ELF-1 (cell line): ENCODE data around the gene CACNA1C.
A peak's percentile ranks its signal among the peaks of the same experiment; 100 is the strongest.

Source experiments
- DNase-seq: peaks from one replicate; pipeline ENCODE4 v3.0.0-alpha.2; 2016; ENCODE audit warnings: low read depth, low spot score

Gene CACNA1C

DNA sequence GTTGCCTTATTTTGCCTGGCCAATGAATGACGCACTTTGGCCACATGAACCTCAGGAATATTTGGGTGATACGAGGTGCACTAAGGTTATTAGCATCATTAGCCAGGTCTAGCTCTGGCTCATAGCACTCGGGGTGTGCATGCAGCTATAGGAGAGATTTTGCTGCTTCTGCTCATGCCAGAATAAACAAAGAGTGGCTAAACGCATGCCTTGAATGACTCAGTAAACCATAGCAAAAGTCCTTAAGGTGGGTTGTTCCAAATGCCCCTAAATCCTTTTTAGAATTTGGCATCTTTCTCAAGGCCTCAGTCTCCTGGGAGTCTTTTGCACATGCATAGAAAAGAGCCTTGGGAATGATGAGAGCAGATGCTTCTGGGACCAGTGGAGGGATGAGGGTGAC, 398.2 kb downstream of the CACNA1C start:
- DNase-seq, result no peak

DNA sequence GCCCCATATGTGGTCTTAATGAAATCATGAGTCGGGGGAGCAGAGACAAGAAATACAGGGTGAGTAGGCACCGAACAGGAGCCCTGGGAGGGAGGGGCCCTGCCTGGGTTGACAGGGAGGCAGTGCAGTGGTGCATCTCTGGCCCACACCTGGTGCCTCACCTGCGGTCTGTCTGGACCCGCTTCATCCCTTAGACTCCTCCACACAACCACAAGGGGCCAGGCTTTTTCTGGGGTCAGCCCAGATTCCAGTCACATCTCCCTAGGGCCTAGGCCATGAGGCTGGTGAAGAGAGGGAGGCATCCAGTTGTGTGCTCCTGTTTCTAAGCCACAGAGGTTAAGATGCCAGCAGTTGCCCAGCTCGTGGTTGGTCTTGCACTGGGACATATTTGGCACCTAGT, 398.7 kb downstream of the CACNA1C start:
- DNase-seq, result no peak

DNA sequence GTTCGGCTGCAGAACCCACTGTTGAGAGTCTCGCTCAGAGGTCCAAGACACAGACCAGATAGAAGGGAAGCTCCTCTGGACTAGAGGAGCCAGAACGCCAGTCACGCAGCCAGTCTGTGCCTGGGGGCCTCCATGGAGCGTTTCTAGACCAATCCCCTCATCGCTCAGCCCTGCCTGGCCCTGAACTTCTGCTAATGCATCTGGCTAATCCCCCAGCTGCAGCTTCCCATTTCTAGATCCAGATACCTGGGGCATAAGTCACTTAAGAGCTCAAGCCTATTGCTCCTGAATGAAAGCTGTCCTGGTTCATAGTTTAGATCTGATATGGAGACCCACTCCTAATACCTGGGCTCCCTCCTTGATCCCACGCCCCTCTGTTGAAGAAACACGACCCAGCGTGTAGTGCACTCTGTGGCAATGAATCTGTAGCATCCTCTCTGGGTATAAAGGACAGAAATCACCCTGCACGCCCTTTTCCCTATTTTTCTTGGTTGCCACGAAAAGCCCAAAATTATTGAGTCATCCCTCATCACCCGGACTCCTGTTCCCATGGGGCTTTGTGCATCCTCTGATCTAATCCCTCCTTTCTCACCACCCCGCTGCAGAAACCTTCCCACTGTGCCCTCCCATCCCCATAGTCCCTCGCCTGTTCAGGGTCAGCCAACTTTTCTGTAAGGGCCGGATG, 400.4 kb downstream of the CACNA1C start:
- DNase-seq, result no peak

- no peak for DNase-seq
Measured at GRCh38 chr12:2453761-2454090, 400.9 kb downstream of the CACNA1C start.

DNA sequence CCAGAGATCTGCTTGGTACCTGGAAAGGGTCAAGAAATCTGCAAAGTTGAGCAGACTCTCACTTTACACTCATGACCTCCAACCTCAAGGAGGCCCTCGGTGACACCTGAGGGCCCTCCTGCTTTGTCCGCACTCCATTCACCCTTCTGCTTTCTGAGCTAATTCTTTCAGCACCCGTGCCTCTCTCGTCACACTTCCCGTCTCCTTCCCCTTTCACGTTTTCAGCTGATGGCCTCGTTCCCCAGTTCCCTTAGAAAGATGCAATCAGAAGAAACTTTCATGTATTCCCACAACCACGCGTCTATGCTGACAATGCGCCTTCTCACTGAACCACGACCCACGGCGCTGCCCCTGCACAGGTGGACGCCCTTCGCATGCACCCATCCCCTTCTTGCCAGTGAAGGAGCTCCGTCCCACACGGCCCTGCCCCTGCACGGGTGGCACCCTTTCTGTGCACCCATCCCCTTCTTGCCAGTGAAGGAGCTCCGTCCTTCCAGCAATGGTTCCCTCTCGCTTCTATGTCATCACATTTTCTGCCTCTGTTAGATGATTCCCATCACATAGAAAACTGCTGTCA, 401.9 kb downstream of the CACNA1C start:
- no peak for DNase-seq

- DNase-seq, result no peak
Measured at GRCh38 chr12:2455410-2455809, 402.6 kb downstream of the CACNA1C start.

DNA sequence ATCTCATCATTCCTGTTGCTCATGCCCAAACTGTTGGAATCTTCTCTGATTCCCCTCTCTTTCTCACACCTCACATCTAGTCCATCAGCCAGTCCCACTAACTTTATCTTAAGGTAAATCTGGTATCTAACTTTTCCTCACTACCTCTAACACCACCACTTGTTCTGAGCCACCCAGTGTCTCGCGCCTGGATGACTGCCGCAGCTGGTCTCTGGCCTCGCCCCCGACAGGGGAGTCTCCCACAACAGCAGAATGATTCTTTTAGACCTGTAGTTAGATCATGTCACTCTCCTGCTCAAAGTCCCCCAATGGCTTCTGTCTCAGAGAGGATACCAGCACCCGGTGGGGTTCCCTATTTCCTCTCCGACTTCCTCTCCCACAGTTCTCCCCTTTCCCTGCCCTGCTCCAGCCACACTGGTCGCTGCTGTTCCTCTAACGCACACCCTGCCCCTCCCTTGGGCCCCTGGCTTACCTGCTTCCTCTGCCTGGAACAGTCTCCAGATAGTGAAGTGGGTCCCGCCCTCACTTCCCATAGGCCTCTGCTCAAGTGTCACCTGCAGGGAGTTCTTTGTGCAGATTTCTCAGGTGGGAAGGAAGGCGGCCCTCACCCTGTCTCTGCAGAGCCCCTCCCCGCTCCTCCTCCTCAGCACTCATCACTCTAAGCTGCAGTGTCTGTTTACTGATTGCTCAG, 403.5 kb downstream of the CACNA1C start:
- no peak for DNase-seq

GRCh38 chr12:2456813-2457186, 404.0 kb downstream of the CACNA1C start:
- no peak for DNase-seq

DNA sequence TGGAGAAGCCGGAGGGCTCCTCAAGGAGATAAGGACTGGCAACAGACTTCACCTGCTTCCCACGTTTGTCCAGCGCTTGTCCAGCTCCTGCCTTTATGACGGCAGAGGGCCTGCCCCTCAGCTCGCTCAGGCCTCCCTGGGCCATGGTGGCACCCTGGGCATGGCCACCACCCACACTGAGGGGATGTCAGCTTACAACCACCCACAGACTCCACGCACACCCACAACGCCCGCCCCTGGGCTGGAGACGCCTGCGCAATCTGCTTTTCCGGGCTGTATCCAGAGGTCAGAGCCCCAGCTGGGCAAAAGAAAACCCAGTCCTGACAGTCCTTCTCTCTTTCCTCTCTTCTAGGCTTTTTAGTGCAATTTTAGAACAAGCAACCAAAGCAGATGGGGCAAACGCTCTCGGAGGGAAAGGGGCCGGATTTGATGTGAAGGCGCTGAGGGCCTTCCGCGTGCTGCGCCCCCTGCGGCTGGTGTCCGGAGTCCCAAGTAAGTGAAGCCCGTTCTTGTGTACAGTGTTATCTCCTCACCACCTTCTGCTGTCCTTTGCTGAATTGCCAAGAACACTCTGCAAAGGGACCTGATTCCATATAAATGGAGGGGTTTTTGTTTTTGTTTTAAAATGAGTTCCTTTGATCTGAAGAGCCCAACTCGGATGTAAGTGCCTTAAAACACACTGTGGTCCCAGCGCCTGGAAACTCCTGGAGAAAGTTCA, 404.6 kb downstream of the CACNA1C start:
- DNase-seq, result peak; percentile 50

GRCh38 chr12:2457933-2458414, 405.2 kb downstream of the CACNA1C start:
- DNase-seq, result no peak

- no peak for DNase-seq
Measured at GRCh38 chr12:2460051-2460670, 407.4 kb downstream of the CACNA1C start.

GRCh38 chr12:2461046-2461445, 408.3 kb downstream of the CACNA1C start:
- DNase-seq, result no peak

DNA sequence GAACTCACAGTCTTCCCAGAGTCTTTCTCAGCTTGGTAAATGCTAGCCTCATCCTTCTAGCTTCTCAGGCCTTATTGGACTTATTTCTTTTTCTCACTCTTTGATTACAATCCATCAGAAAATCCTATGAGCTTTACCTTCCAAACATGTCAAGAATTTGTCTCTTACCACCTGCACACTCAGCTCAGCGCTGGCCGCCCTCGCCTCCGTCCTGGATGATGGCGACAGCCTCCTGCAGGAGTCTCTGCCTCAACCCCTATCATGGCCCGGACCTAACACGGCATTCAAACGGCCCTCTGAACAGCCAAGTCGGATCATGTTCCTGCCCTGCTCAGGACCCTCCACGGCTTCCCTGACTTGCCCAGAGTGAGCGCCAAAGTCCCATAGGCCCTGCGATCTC, 408.9 kb downstream of the CACNA1C start:
- DNase-seq, result no peak

GRCh38 chr12:2462087-2462486, 409.3 kb downstream of the CACNA1C start:
- DNase-seq, result no peak

DNA sequence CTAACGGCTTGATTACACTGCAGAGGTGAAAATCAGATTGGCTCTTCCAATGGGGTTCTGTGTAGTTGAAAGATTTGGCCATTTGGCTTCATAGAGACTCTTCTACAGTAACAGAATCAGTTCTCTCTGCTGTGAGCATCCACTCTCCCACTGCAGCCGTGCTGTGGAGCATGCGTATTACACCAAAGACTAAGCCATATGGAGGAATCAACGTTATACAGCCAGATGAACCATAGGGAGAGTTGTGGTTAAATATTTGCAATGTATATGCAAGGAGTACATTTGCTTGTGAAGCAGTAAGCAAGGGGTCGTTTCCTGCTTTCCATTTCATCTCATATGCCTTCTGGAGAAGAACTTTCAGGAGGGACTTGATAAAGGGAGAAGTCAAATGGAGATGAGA, 410.9 kb downstream of the CACNA1C start:
- no peak for DNase-seq

DNA sequence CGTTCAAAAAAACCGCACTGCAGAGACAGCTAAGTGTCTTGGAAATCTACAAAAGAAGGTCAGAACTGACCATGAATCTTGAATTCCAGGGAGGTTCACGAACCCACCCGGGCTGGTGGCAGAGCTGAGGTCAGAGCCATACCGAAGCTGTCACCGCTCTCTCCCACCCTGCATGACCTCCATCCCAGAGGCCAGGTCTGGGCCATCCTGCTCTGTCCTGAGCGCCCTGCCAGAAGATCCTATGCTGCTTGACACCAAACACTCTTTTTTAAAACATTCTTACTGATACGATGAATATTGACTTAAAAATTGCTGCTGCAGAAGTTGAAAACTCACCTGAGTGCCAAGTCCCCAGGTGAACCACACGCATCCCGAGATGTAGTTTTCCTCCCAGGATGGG, 412.9 kb downstream of the CACNA1C start:
- no peak for DNase-seq

GRCh38 chr12:2466211-2466610, 413.4 kb downstream of the CACNA1C start:
- DNase-seq, result no peak

DNA sequence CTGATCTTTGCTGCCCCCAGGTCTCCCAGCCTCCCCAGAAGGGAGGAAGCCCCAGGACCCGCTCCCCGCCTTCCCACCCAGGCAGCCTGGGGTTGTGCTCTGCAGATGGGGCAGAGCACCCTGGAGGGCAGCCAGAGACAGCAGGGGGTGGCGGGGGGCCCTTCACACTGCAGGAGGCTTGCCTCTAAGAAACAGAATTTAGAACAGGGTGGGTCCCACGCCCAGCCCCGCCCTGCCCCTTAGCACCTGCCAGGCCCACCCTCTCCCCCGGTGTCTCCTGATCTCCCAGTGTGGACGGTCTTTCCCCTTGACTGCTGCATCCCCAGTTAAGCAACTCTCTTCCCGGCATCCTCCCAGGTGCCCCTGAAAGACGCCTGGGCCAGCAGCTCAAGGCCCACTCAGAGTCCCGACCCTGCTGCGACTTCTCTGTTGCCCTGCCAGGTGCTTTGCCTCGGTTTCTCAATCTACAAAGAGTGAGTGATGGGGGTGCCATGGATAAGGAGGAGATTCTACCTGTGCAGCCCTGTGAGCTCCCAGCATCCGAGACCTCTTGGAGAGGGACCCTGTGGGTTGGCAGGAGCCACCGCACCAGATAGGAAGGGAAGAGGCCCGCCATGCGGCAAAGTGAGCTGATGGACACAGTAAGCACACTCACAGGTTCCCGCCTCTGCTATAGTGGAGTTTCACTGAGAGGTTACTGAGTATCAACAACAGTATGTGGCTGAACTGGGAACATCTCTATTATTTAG, 414.8 kb downstream of the CACNA1C start:
- no peak for DNase-seq

- DNase-seq, result no peak
Measured at GRCh38 chr12:2475984-2476383, 423.2 kb downstream of the CACNA1C start.

DNA sequence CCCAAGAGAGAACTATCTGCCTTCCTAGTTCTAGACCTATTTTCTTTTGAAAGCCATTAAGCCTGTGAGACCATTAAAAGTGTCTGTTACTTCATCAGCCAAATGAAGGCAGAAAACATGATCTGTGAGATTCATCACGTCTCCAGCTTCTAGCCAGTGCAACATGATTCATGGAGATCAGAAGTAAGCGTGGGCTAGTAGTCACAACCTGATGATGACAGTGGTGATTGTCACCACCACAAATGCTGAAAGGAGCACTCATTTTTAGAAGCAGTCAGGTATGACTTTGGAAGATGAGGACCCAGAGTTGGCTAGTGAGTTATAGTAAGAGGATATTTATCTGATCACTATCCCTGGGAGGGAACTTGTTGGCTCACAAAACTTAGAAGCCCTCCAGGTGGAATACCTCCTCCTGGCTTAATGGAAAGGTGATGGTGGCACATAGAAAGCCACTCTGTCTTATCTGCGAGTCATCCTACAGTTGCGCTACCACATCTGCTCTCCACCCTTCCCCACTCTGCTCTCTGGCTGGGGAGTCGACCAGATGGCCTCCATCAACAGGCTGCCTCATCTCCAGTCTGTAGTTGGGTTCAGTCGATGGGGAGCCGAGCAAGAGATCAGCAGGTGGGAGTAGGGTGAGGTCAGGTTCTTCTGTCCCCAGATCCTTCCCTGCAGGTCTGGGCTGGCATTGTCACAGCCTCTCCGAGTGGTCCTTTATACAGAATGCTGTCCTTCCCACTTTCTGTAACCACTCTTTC, 424.4 kb downstream of the CACNA1C start:
- DNase-seq, result no peak
